ENCODE measurements around the gene FBH1.
A peak's percentile ranks its signal among the peaks of the same experiment; 100 is the strongest.
"Not testable (repeated sequence)": the region's sequence is repeated elsewhere in the genome, so short reads cannot be mapped to it uniquely, and the experiment has no call there.

The FBH1 gene

GRCh38 chr10:5873515-5873995 is 16.5 kb upstream of the FBH1 start:
- DNase-seq (ENCODE audit: insufficient read length, low spot score) (peak; percentile 63), FAIRE-seq (peak; percentile 94)

- DNase-seq (ENCODE audit: insufficient read length, low spot score) = no peak
- no peak for FAIRE-seq
Measured at GRCh38 chr10:5876181-5876768, 13.8 kb upstream of the FBH1 start.

GRCh38 chr10:5877041-5877440 is 13.0 kb upstream of the FBH1 start:
- FAIRE-seq; DNase-seq (ENCODE audit: insufficient read length, low spot score): not testable (repeated sequence)

- DNase-seq (ENCODE audit: insufficient read length, low spot score) (no peak), FAIRE-seq (no peak)
Measured at GRCh38 chr10:5882961-5883360, 7.1 kb upstream of the FBH1 start.

- no peak for DNase-seq (ENCODE audit: insufficient read length, low spot score)
- FAIRE-seq = no peak
Measured at GRCh38 chr10:5885619-5886018, 4.4 kb upstream of the FBH1 start.

- DNase-seq (ENCODE audit: insufficient read length, low spot score) = no peak
- FAIRE-seq = no peak
Measured at GRCh38 chr10:5887029-5887428, 3.0 kb upstream of the FBH1 start.

GRCh38 chr10:5887641-5888040 is 2.4 kb upstream of the FBH1 start:
- no peak for DNase-seq (ENCODE audit: insufficient read length, low spot score)
- no peak for FAIRE-seq

GRCh38 chr10:5888351-5888750 is 1.7 kb upstream of the FBH1 start:
- no peak for DNase-seq (ENCODE audit: insufficient read length, low spot score)
- FAIRE-seq = no peak

GRCh38 chr10:5888843-5889623 is 1.0 kb upstream of the FBH1 start:
- no peak for DNase-seq (ENCODE audit: insufficient read length, low spot score)
- no peak for FAIRE-seq

- FAIRE-seq (no peak), DNase-seq (ENCODE audit: insufficient read length, low spot score) (no peak)
Measured at GRCh38 chr10:5890452-5890915, 441 bp downstream of the FBH1 start.

- no peak for FAIRE-seq
- no peak for DNase-seq (ENCODE audit: insufficient read length, low spot score)
Measured at GRCh38 chr10:5891009-5891408, 966 bp downstream of the FBH1 start.

GRCh38 chr10:5892007-5892406 is 2.0 kb downstream of the FBH1 start:
- no peak for FAIRE-seq
- DNase-seq (ENCODE audit: insufficient read length, low spot score) = no peak

- no peak for DNase-seq (ENCODE audit: insufficient read length, low spot score)
- FAIRE-seq = no peak
Measured at GRCh38 chr10:5893321-5893720, 3.3 kb downstream of the FBH1 start.

GRCh38 chr10:5894403-5894802 is 4.4 kb downstream of the FBH1 start:
- FAIRE-seq (no peak), DNase-seq (ENCODE audit: insufficient read length, low spot score) (no peak)

- FAIRE-seq (no peak), DNase-seq (ENCODE audit: insufficient read length, low spot score) (no peak)
Measured at GRCh38 chr10:5894873-5895272, 4.8 kb downstream of the FBH1 start.

- DNase-seq (ENCODE audit: insufficient read length, low spot score) = no peak
- no peak for FAIRE-seq
Measured at GRCh38 chr10:5895365-5895764, 5.3 kb downstream of the FBH1 start.

GRCh38 chr10:5895804-5896203 is 5.8 kb downstream of the FBH1 start:
- FAIRE-seq (peak; percentile 91), DNase-seq (ENCODE audit: insufficient read length, low spot score) (peak; percentile 44)

- DNase-seq (ENCODE audit: insufficient read length, low spot score) (no peak), FAIRE-seq (no peak)
Measured at GRCh38 chr10:5896208-5897052, 6.4 kb downstream of the FBH1 start.

GRCh38 chr10:5897053-5897340 is 7.0 kb downstream of the FBH1 start:
- FAIRE-seq (no peak), DNase-seq (ENCODE audit: insufficient read length, low spot score) (no peak)

GRCh38 chr10:5897504-5897903 is 7.5 kb downstream of the FBH1 start:
- FAIRE-seq (no peak), DNase-seq (ENCODE audit: insufficient read length, low spot score) (no peak)

- DNase-seq (ENCODE audit: insufficient read length, low spot score) = no peak
- FAIRE-seq = no peak
Measured at GRCh38 chr10:5898163-5898562, 8.1 kb downstream of the FBH1 start.

GRCh38 chr10:5900247-5900646 is 10.2 kb downstream of the FBH1 start:
- DNase-seq (ENCODE audit: insufficient read length, low spot score) (no peak), FAIRE-seq (no peak)

Data from GM19239 (cell line).